GM23248 (cell line): ENCODE results near the gene STK17B. TPM values are rescaled to one million over a fixed set of nuclear protein-coding genes. Genes with fewer than 3 reads are reported as not detected.

Source experiments
- DNase-seq: peaks from one replicate; pipeline ENCODE4 v3.0.0-alpha.2; 2015
- H2AFZ ChIP-seq: fragments of 200-600 bp; sonication (generic); 2 replicates; pipeline ENCODE4 v1.6.1; 2016; ENCODE audit warnings: antibody characterized with exemption
- H3F3A ChIP-seq: fragments of 200-600 bp; sonication (generic); 2 replicates; pipeline ENCODE4 v1.6.1; 2016; ENCODE audit warnings: mild to moderate bottlenecking, antibody characterized with exemption, mixed run types; ENCODE audit not compliant: insufficient read depth
- H3K27ac ChIP-seq: fragments of 200-600 bp; sonication (generic); 2 replicates; pipeline ENCODE4 v1.5.1; 2016; ENCODE audit warnings: mild to moderate bottlenecking
- H3K27me3 ChIP-seq: fragments of 200-600 bp; sonication (generic); replicated peaks from 2 replicates; pipeline ENCODE4 v1.6.1; 2016; ENCODE audit warnings: mild to moderate bottlenecking; ENCODE audit not compliant: insufficient read depth
- H3K36me3 ChIP-seq: fragments of 200-600 bp; sonication (generic); 2 replicates; pipeline ENCODE4 v1.6.1; 2016; ENCODE audit warnings: low read depth, mild to moderate bottlenecking
- H3K4me1 ChIP-seq: fragments of 200-600 bp; sonication (generic); 2 replicates; pipeline ENCODE4 v1.6.1; 2016; ENCODE audit warnings: mild to moderate bottlenecking; ENCODE audit not compliant: insufficient read depth
- H3K4me2 ChIP-seq: fragments of 200-600 bp; sonication (generic); one replicate; pipeline ENCODE4 v1.6.1; 2016; ENCODE audit warnings: mild to moderate bottlenecking; ENCODE audit not compliant: unreplicated experiment
- H3K4me3 ChIP-seq: fragments of 200-600 bp; sonication (generic); 2 replicates; pipeline ENCODE4 v1.5.1; 2016; ENCODE audit warnings: mild to moderate bottlenecking
- H3K79me2 ChIP-seq: fragments of 200-600 bp; sonication (generic); 2 replicates; pipeline ENCODE4 v1.6.1; 2016; ENCODE audit warnings: mild to moderate bottlenecking; ENCODE audit not compliant: insufficient read depth
- H3K9ac ChIP-seq: fragments of 200-600 bp; sonication (generic); 2 replicates; pipeline ENCODE4 v1.6.1; 2016; ENCODE audit warnings: mild to moderate bottlenecking
- H3K9me2 ChIP-seq: fragments of 200-600 bp; sonication (generic); 2 replicates; pipeline ENCODE4 v1.6.1; 2016; ENCODE audit warnings: mixed run types, mild to moderate bottlenecking, moderate library complexity; ENCODE audit not compliant: insufficient read depth
- H3K9me3 ChIP-seq: fragments of 200-600 bp; sonication (generic); one replicate; pipeline ENCODE4 v1.6.1; 2017; ENCODE audit warnings: low read depth
- H4K20me1 ChIP-seq: fragments of 200-600 bp; sonication (generic); 2 replicates; pipeline ENCODE4 v1.6.0; 2016; ENCODE audit not compliant: insufficient read depth
- EZH2 ChIP-seq: fragments of 200-600 bp; sonication (generic); IDR thresholded peaks from 2 replicates; pipeline ENCODE4 v1.6.1; 2018; ENCODE audit warnings: antibody characterized with exemption, mild to moderate bottlenecking; ENCODE audit not compliant: insufficient read depth, poor library complexity, severe bottlenecking
- EZH2phosphoT487 ChIP-seq: fragments of 200-600 bp; sonication (generic); IDR thresholded peaks from 2 replicates; pipeline ENCODE4 v1.6.1; 2018; ENCODE audit warnings: antibody characterized with exemption, moderate library complexity, mild to moderate bottlenecking, low read depth; ENCODE audit not compliant: insufficient read depth
- WGBS, 2 experiments: methylation state at CpG; one replicate each; pipeline ENCODE4 v1.1.6; 2015 to 2017; ENCODE audit warnings: low lambda C conversion rate in 2 of 2, low coverage in 1 of 2; ENCODE audit errors: missing lambda C conversion rate in 2 of 2; 5-methylcytosine and 5-hydroxymethylcytosine counted together
- in situ Hi-C: fragments of 300-500 bp; cut with MboI; formaldehyde crosslinking; loops from 2 replicates; pipeline ENCODE4 v1.15.0; 2020
- polyA plus RNA-seq: library from polyadenylated mRNA; unstranded; fragments of >200 nt; fragmentation: Nextera tagmentation; extraction: Ambion mirVana; gene quantifications from 2 replicates; pipeline ENCODE4 v1.2.1, GENCODE V29; 2016
- total RNA-seq: library from RNA; depleted of rRNA; stranded (reverse); fragments of >200 nt; shearing (Covaris generic); gene quantifications from 2 replicates; pipeline ENCODE4 v1.2.3, GENCODE V29; 2014

The STK17B gene
- total and polyA plus RNA-seq, 2 experiments from 2014 or later: 13.7 to 23.6 TPM

DNA sequence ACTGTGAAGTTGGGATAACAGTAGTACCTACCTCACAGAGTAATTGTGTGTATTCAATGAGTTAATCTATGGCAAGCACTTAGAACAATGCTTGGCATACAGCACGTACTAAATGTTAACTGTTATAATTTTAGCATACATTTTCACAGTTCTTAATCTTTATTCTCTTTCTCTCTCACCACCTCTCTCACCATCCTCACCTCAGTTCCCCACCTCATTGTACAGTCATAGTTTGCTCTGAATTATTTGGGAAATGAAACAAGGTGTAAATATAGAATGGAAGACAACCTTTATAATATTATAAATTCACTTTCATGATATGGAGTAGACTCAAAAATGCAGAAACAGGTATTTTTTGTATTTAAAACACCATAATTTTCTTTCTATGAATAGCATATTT, 62.8 kb downstream of the STK17B start:
- Histone ChIP-seq H3K4me1 (peaks cover 23% of the 10 kb centered on the region), H3F3A (peaks cover 18% of the 10 kb centered on the region), H3K27me3 (no peaks in the 10 kb centered on the region), H3K36me3 (no peaks in the 10 kb centered on the region), H3K4me3 (no peak overlapping the region), H3K4me2 (no peak overlapping the region), H3K79me2 (no peaks in the 10 kb centered on the region), H3K9me3 (no peaks in the 10 kb centered on the region), H4K20me1 (no peaks in the 10 kb centered on the region), H3K9ac (no peak overlapping the region), H2AFZ (no peak overlapping the region), H3K9me2 (no peaks in the 10 kb centered on the region; the same call in 1 of the 2 replicates), H3K27ac (no peak overlapping the region)
- WGBS, 2 experiments: 65 to 67% methylated on average over 1 of the region's 1 CpG
- in situ Hi-C loops: no loop called here
- TF ChIP-seq EZH2phosphoT487: no peak
- TF ChIP-seq EZH2: no peak
- no peak for DNase-seq

GRCh38 chr2:196105951-196106350, 65.4 kb downstream of the STK17B start:
- Histone ChIP-seq H3K9ac (no peak overlapping the region), H3K27ac (no peak overlapping the region), H4K20me1 (no peaks in the 10 kb centered on the region), H3K36me3 (no peaks in the 10 kb centered on the region), H3K9me2 (no peaks in the 10 kb centered on the region; the same call in 1 of the 2 replicates), H3K4me1 (peaks cover 14% of the 10 kb centered on the region), H3K4me2 (peak overlapping the region; percentile 10), H3K79me2 (no peaks in the 10 kb centered on the region), H3F3A (peaks cover 7% of the 10 kb centered on the region; the same call in 1 of the 2 replicates), H3K27me3 (no peaks in the 10 kb centered on the region), H3K9me3 (no peaks in the 10 kb centered on the region), H2AFZ (peak overlapping the region; percentile 54), H3K4me3 (no peak overlapping the region)
- peak; percentile 5 for DNase-seq
- 25% methylated on average over 5 of the region's 5 CpGs for WGBS, 2 experiments
- TF ChIP-seq EZH2: no peak
- TF ChIP-seq EZH2phosphoT487: no peak
- in situ Hi-C loops: no loop called here

GRCh38 chr2:196104066-196104465, 67.3 kb downstream of the STK17B start:
- no peak for DNase-seq
- Histone ChIP-seq H2AFZ (no peak overlapping the region), H3K27me3 (no peaks in the 10 kb centered on the region), H3K79me2 (no peaks in the 10 kb centered on the region), H3K4me1 (peaks cover 18% of the 10 kb centered on the region), H3K9me3 (no peaks in the 10 kb centered on the region), H3K27ac (no peak overlapping the region), H3K4me2 (no peak overlapping the region), H3K36me3 (no peaks in the 10 kb centered on the region), H3K9ac (no peak overlapping the region), H3K4me3 (no peak overlapping the region), H3K9me2 (no peaks in the 10 kb centered on the region; the same call in 1 of the 2 replicates), H3F3A (peaks cover 11% of the 10 kb centered on the region; the same call in 1 of the 2 replicates), H4K20me1 (no peaks in the 10 kb centered on the region)
- in situ Hi-C loops: no loop called here
- 97% methylated on average over 4 of the region's 4 CpGs for WGBS, 2 experiments
- TF ChIP-seq EZH2phosphoT487 (no peak), EZH2 (no peak)

DNA sequence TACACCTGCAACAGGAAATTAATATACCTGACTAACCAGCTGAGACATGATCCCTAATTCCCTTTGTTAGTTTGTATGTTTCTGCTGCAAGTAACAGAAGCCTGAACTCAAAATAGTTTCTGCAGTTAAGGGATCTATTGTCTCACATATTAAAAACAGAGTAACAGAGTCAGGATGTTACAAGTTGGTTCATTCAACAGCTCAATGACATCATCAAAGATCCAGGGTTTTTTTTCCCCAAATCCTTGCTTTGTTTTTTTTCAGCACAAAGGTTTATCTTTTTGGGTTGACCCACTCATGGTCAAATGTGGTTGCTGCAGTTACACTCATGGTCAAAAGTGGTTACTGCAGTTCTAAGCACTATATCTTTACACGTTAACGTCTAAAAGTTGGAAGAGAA, 67.8 kb downstream of the STK17B start:
- no peaks in the 10 kb centered on the region for H4K20me1 ChIP-seq
- H3K9me3 ChIP-seq: no peaks in the 10 kb centered on the region
- H3K4me1 ChIP-seq: peaks cover 18% of the 10 kb centered on the region
- no peak overlapping the region for H3K27ac ChIP-seq
- no peak overlapping the region for H3K4me2 ChIP-seq
- TF ChIP-seq EZH2phosphoT487 (no peak), EZH2 (no peak)
- H3K79me2 ChIP-seq: no peaks in the 10 kb centered on the region
- no peaks in the 10 kb centered on the region for H3K36me3 ChIP-seq
- H3K4me3 ChIP-seq: no peak overlapping the region
- 94 to 95% methylated on average over 2 of the region's 2 CpGs for WGBS, 2 experiments
- H3K9me2 ChIP-seq: no peaks in the 10 kb centered on the region; the same call in 1 of the 2 replicates
- H2AFZ ChIP-seq: no peak overlapping the region
- H3K9ac ChIP-seq: no peak overlapping the region
- in situ Hi-C loops: no loop called here
- H3F3A ChIP-seq: peaks cover 11% of the 10 kb centered on the region; the same call in 1 of the 2 replicates
- H3K27me3 ChIP-seq: no peaks in the 10 kb centered on the region
- DNase-seq: no peak
